Measurements from ENCODE around the gene GRIN2B.

The GRIN2B gene

GRCh38 chr12:13956060-13956590 lies 25.3 kb downstream of the GRIN2B start:
- no peak for DNase-seq

GRCh38 chr12:13952096-13952495 lies 29.3 kb downstream of the GRIN2B start:
- no peak for DNase-seq

- no peak for DNase-seq
Measured at GRCh38 chr12:13950502-13950901, 30.9 kb downstream of the GRIN2B start.

GRCh38 chr12:13948621-13949020 lies 32.8 kb downstream of the GRIN2B start:
- no peak for DNase-seq

GRCh38 chr12:13947276-13947946 lies 34.0 kb downstream of the GRIN2B start:
- DNase-seq: no peak

GRCh38 chr12:13945641-13946040 lies 35.8 kb downstream of the GRIN2B start:
- no peak for DNase-seq

- DNase-seq: no peak
Measured at GRCh38 chr12:13945236-13945635, 36.2 kb downstream of the GRIN2B start.

GRCh38 chr12:13942826-13943225 lies 38.6 kb downstream of the GRIN2B start:
- no peak for DNase-seq

GRCh38 chr12:13941258-13942249 lies 39.8 kb downstream of the GRIN2B start:
- DNase-seq: no peak

GRCh38 chr12:13940335-13940865 lies 41.0 kb downstream of the GRIN2B start:
- DNase-seq: no peak

- DNase-seq: no peak
Measured at GRCh38 chr12:13937735-13938134, 43.7 kb downstream of the GRIN2B start.

- DNase-seq: no peak
Measured at GRCh38 chr12:13935169-13935568, 46.2 kb downstream of the GRIN2B start.
